Measurements from ENCODE around the gene MS4A4E. TPM values are rescaled to one million over a fixed set of nuclear protein-coding genes. Genes with fewer than 3 reads are reported as not detected.
"Not testable (repeated sequence)": the region's sequence is repeated elsewhere in the genome, so short reads cannot be mapped to it uniquely, and the experiment has no call there.

The MS4A4E gene
- total RNA-seq, 1 donor from 2014 or later = not detected

- DNase-seq = no peak
Measured at GRCh38 chr11:60170566-60170965, 72.4 kb downstream of the MS4A4E start.

- DNase-seq = peak; percentile 19
Measured at GRCh38 chr11:60169264-60169915, 73.5 kb downstream of the MS4A4E start.

DNA sequence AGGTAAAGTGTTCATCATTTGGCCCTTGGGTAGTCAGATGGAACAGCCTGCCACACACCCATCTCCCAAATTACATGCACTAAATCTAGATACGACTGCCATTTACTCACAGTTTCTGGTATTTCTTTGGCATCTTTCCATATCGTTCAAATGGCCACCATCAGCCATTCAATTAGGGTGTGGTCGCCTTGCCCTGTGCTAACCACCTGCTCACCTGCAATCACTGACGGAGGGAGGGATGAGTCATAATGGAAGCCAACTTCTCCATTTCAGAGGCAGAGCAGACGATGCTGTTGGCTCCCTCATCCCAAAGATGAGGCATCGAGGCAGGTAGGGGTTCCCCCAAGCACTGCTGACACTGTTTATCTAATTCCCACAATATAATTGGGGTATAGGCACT is 74.6 kb downstream of the MS4A4E start:
- DNase-seq = no peak

DNA sequence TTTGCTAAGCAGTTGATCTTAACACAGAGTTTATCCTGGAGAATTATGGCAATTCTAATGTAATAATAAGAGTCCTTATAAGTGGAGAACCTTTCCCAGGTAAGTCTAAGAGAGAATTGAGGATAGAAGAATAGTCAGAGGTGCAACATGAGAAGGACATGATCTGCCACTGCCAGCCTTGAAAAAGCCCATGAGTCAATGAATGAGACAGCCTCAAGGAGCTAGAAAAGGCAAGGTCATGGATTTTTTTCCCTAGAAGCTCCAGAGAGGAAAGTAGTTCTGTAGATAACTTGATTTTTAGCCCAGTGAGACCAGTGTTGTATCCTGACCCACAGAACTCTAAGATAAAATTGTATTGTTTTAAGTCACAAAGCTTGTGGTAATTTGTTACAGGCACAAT is 77.0 kb downstream of the MS4A4E start:
- no peak for DNase-seq

DNA sequence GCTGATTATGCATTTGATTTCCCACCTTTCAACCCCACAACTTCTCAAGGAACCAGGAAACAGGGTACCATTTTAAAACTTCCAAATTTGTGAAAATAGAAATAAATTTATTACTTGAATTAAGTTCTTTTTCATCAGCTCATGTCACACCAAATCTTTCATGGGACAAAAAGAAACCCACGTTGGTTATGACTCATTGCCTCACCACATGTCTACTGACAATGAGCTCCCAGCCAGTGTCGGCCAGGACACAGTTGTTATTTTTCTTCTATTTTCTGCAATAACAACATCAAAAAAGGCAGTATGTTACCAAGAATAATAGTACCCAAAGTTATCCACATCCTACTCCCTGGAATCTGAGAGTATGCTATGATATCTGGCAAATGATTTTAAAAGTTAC is 77.4 kb downstream of the MS4A4E start:
- no peak for DNase-seq

- no peak for DNase-seq
Measured at GRCh38 chr11:60164550-60165075, 78.3 kb downstream of the MS4A4E start.

DNA sequence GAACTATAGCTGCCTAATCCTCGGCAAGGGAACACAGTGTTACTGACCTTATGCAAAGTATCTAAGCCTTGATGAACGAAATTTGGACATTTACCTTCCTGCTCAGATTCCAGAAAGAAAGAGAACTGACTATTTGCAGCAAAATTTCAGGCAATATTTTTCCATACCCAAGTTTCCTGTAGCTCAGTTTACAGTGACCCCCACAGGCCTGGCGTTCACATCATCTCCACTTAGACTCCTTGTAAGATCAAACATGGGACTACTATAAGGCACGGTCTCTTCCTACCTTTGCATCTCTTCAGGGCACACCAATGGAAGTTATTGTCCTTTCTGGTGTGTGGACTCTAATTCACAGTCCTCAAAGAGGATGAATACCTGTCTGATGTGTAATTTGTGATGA is 81.2 kb downstream of the MS4A4E start:
- DNase-seq = no peak

DNA sequence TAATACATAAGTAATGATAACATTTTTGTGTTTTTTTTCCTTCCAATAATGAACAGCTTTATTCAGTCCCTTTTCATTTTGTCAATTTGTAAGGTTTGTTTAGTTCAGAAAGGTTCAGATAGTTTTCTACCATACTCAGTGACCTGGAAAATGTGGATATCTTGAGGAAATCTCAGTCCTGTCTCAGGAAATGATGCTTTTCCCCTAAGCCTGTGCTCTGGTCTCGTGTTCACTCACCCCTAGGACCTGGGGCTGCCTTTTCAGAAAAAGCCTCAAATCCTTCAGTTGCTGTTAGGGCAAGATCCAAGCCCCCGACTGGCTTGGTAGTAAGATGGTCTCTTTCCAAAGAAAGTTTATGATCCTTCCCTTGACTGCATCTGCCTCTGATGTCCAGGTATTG is 81.8 kb downstream of the MS4A4E start:
- no peak for DNase-seq

DNA sequence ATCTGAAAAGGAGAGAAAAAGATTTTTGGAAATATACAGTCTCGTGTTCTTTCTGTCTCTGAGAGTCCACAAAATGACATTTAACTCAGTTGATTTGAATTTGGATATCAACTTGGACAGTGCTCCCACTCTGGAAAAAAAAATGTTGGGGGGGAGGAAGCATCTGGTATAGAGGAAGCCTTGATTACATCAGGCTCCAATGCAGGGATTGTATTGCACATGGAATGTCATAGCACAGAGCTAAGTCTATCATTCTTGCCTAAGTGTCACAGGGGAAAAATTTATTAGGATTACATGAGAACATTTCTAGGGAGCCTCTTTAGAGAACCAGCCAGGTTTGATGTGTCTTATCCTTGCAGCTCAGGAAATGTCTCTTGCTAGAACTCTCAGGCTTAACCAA is 83.1 kb downstream of the MS4A4E start:
- DNase-seq = no peak

DNA sequence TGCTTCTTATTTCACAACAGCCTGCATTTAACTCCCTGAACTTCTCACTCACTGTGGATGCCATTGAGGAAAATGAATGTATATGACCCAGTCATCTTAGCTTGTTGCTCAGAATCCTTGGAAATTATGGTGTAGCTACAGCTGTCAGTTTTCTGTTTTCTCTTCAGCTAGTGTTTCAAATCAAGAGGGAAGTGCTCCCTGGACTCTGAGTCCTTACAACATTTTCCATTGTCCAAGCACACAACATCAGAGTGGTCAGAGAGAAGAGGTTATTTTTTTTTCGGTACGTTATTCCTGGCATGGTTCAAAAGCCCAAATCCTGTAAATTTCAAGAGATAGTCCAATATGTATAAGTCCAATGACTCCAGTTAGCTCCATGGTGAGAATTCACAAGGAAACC is 83.7 kb downstream of the MS4A4E start:
- DNase-seq = no peak

DNA sequence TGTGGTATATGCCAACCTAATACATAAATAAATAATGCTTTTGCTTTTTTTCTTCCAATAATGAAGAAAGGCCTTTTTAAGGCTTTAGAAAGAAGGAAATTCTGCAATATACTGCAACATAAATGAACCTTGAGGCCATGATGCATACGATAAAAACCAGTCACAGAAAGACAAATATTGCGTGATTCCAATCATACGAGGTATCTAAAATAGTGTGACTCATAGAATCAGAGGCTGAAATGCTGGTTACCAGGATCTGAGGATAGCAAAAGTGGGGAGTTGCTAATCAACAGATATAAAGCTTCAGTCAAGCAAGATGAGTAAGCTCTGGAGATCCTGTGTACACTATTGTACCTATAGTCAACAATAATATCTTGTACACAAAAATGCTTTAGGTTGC is 84.3 kb downstream of the MS4A4E start:
- DNase-seq = no peak

- no peak for DNase-seq
Measured at GRCh38 chr11:60155931-60156330, 87.0 kb downstream of the MS4A4E start.

GRCh38 chr11:60152727-60153126 is 90.2 kb downstream of the MS4A4E start:
- not testable (repeated sequence) for DNase-seq

- DNase-seq = no peak
Measured at GRCh38 chr11:60150279-60150678, 92.7 kb downstream of the MS4A4E start.

Small RNAs within 50 kb of the gene (small RNA-seq; reads per million reads assigned to genes)
- gene MIR6503 (ENCODE audit: low replicate concordance) = 0.16 reads per million, percentile 9 among the genes with 10 or more reads in this experiment

Other genes starting within 250 kb of the MS4A4E start
- gene OOSP4B, start 226.0 kb downstream of the MS4A4E start, total RNA-seq = not detected
- not detected for gene OOSP2, start 202.7 kb downstream of the MS4A4E start, total RNA-seq
- 0.62 TPM for gene MS4A3, start 186.5 kb downstream of the MS4A4E start, total RNA-seq
- 1.9 TPM for gene MS4A2, start 154.5 kb downstream of the MS4A4E start, total RNA-seq
- gene MS4A6A, start 60.1 kb downstream of the MS4A4E start, total RNA-seq = 24.4 TPM
- 2.9 TPM for gene MS4A4A, start 37.5 kb upstream of the MS4A4E start, total RNA-seq
- gene MS4A6E, start 84.1 kb upstream of the MS4A4E start, total RNA-seq = not detected
- 8.5 TPM for gene MS4A7, start 135.4 kb upstream of the MS4A4E start, total RNA-seq
- 0.31 TPM for gene MS4A14, start 153.3 kb upstream of the MS4A4E start, total RNA-seq
- gene MS4A5, start 186.4 kb upstream of the MS4A4E start, total RNA-seq = not detected
- gene MS4A1, start 212.7 kb upstream of the MS4A4E start, total RNA-seq = 1.1 TPM
- not detected for gene MS4A12, start 249.6 kb upstream of the MS4A4E start, total RNA-seq

Data from tongue (tissue), 3 donors.